Ishikawa (cell line): ENCODE measurements around the gene ZNF501.

Experiments
- CEBPB ChIP-seq: IDR thresholded peaks from 2 replicates; pipeline ENCODE4 v1.6.1; 2012
- CREB1 ChIP-seq: IDR thresholded peaks from 2 replicates; pipeline ENCODE4 v1.6.1; 2012; ENCODE audit warnings: low read depth
- EGR1 ChIP-seq: IDR thresholded peaks from 2 replicates; pipeline ENCODE4 v1.6.1; 2012
- EP300 ChIP-seq: IDR thresholded peaks from 2 replicates; pipeline ENCODE4 v1.6.1; 2012; ENCODE audit warnings: borderline replicate concordance
- FOXM1 ChIP-seq: IDR thresholded peaks from 2 replicates; pipeline ENCODE4 v1.6.1; 2012; ENCODE audit warnings: low read depth, borderline replicate concordance
- MAX ChIP-seq: IDR thresholded peaks from 2 replicates; pipeline ENCODE4 v1.6.1; 2012
- NFIC ChIP-seq: IDR thresholded peaks from 2 replicates; pipeline ENCODE4 v1.6.1; 2012
- RAD21 ChIP-seq: IDR thresholded peaks from 2 replicates; pipeline ENCODE4 v1.6.1; 2012; ENCODE audit warnings: low read depth
- REST ChIP-seq: IDR thresholded peaks from 2 replicates; pipeline ENCODE4 v1.6.1; 2012; ENCODE audit warnings: low read depth, mild to moderate bottlenecking
- TAF1 ChIP-seq: IDR thresholded peaks from 2 replicates; pipeline ENCODE4 v1.6.1; 2012; ENCODE audit warnings: low read depth, mild to moderate bottlenecking
- TCF12 ChIP-seq: IDR thresholded peaks from 2 replicates; pipeline ENCODE4 v1.6.1; 2012; ENCODE audit warnings: low read depth
- TEAD4 ChIP-seq: IDR thresholded peaks from 2 replicates; pipeline ENCODE4 v1.6.1; 2012
- USF1 ChIP-seq: IDR thresholded peaks from 2 replicates; pipeline ENCODE4 v1.6.1; 2012
- YY1 ChIP-seq: IDR thresholded peaks from 2 replicates; pipeline ENCODE4 v1.6.1; 2012; ENCODE audit warnings: low read depth
- ZBTB7A ChIP-seq: IDR thresholded peaks from 2 replicates; pipeline ENCODE4 v1.6.1; 2012; ENCODE audit warnings: low read depth

ZNF501 gene

GRCh38 chr3:44762690-44763089 lies 33.3 kb downstream of the ZNF501 start:
- TF ChIP-seq FOXM1 (no peak), YY1 (no peak), MAX (no peak), NFIC (no peak), TEAD4 (no peak)

- TF ChIP-seq TCF12 = no peak
- no peak for TF ChIP-seq FOXM1
- TF ChIP-seq CEBPB = no peak
- no peak for TF ChIP-seq REST
- TF ChIP-seq NFIC = no peak
- TF ChIP-seq CREB1 = no peak
Observed at GRCh38 chr3:44764248-44764647, 34.8 kb downstream of the ZNF501 start.

GRCh38 chr3:44771424-44772098 lies 42.1 kb downstream of the ZNF501 start:
- no peak for TF ChIP-seq YY1
- no peak for TF ChIP-seq MAX
- TF ChIP-seq EP300 = no peak
- TF ChIP-seq TAF1 = no peak
- no peak for TF ChIP-seq ZBTB7A
- TF ChIP-seq RAD21 = no peak
- TF ChIP-seq TEAD4 = no peak
- no peak for TF ChIP-seq CREB1
- TF ChIP-seq FOXM1 = no peak
- no peak for TF ChIP-seq CEBPB
- TF ChIP-seq USF1 = no peak
- no peak for TF ChIP-seq NFIC
- TF ChIP-seq EGR1 = no peak
- TF ChIP-seq REST = no peak
- TF ChIP-seq TCF12 = no peak

- no peak for TF ChIP-seq CREB1
- no peak for TF ChIP-seq EP300
- TF ChIP-seq MAX = no peak
- TF ChIP-seq CEBPB = no peak
- TF ChIP-seq REST = no peak
- no peak for TF ChIP-seq ZBTB7A
- TF ChIP-seq TEAD4 = no peak
- TF ChIP-seq USF1 = no peak
- TF ChIP-seq TAF1 = no peak
- no peak for TF ChIP-seq TCF12
- TF ChIP-seq NFIC = no peak
- no peak for TF ChIP-seq EGR1
Observed at GRCh38 chr3:44772099-44772442, 42.6 kb downstream of the ZNF501 start.

GRCh38 chr3:44782891-44783290 lies 53.5 kb downstream of the ZNF501 start:
- TF ChIP-seq RAD21 = no peak
- TF ChIP-seq TEAD4 = no peak
- TF ChIP-seq CREB1 = no peak
- no peak for TF ChIP-seq TAF1
- TF ChIP-seq FOXM1 = no peak
- no peak for TF ChIP-seq ZBTB7A
- TF ChIP-seq MAX = no peak
- no peak for TF ChIP-seq CEBPB
- no peak for TF ChIP-seq EGR1
- no peak for TF ChIP-seq TCF12
- TF ChIP-seq REST = no peak
- no peak for TF ChIP-seq NFIC
- no peak for TF ChIP-seq YY1
- no peak for TF ChIP-seq EP300
